GDM1 (cell line): ENCODE measurements around the gene SGMS1.
"Not testable (repeated sequence)": the region's sequence is repeated elsewhere in the genome, so short reads cannot be mapped to it uniquely, and the experiment has no call there.

ENCODE experiments used
- DNase-seq: peaks from one replicate; lab custom pipeline; 2025; lab: John Stamatoyannopoulos, UW

Gene SGMS1

GRCh38 chr10:50469288-50469687, 154.5 kb downstream of the SGMS1 start:
- DNase-seq = no peak

GRCh38 chr10:50467209-50467608, 156.5 kb downstream of the SGMS1 start:
- DNase-seq = no peak

- no peak for DNase-seq
Observed at GRCh38 chr10:50464004-50464409, 159.7 kb downstream of the SGMS1 start.

GRCh38 chr10:50461834-50462233, 161.9 kb downstream of the SGMS1 start:
- no peak for DNase-seq

GRCh38 chr10:50461123-50461522, 162.6 kb downstream of the SGMS1 start:
- no peak for DNase-seq

- DNase-seq = no peak
Observed at GRCh38 chr10:50456719-50457118, 167.0 kb downstream of the SGMS1 start.

- DNase-seq = no peak
Observed at GRCh38 chr10:50453940-50454339, 169.8 kb downstream of the SGMS1 start.

- no peak for DNase-seq
Observed at GRCh38 chr10:50452603-50453002, 171.2 kb downstream of the SGMS1 start.

GRCh38 chr10:50447691-50448090, 176.1 kb downstream of the SGMS1 start:
- DNase-seq = no peak

GRCh38 chr10:50445777-50446176, 178.0 kb downstream of the SGMS1 start:
- not testable (repeated sequence) for DNase-seq

GRCh38 chr10:50440489-50440888, 183.3 kb downstream of the SGMS1 start:
- DNase-seq = no peak

- DNase-seq = no peak
Observed at GRCh38 chr10:50439806-50440205, 183.9 kb downstream of the SGMS1 start.

- DNase-seq = no peak
Observed at GRCh38 chr10:50439187-50439586, 184.6 kb downstream of the SGMS1 start.

GRCh38 chr10:50438049-50438936, 185.5 kb downstream of the SGMS1 start:
- DNase-seq = no peak

- no peak for DNase-seq
Observed at GRCh38 chr10:50437248-50437647, 186.5 kb downstream of the SGMS1 start.

GRCh38 chr10:50436805-50437204, 187.0 kb downstream of the SGMS1 start:
- no peak for DNase-seq

GRCh38 chr10:50432211-50433009, 191.3 kb downstream of the SGMS1 start:
- no peak for DNase-seq

GRCh38 chr10:50431791-50432190, 192.0 kb downstream of the SGMS1 start:
- no peak for DNase-seq

GRCh38 chr10:50431133-50431532, 192.6 kb downstream of the SGMS1 start:
- no peak for DNase-seq

GRCh38 chr10:50426485-50426884, 197.3 kb downstream of the SGMS1 start:
- DNase-seq = no peak

GRCh38 chr10:50425215-50425614, 198.5 kb downstream of the SGMS1 start:
- not testable (repeated sequence) for DNase-seq

GRCh38 chr10:50423448-50423847, 200.3 kb downstream of the SGMS1 start:
- no peak for DNase-seq

GRCh38 chr10:50422259-50422658, 201.5 kb downstream of the SGMS1 start:
- DNase-seq = no peak
